Right lobe of liver (tissue), 4 donors: Measurements from ENCODE around the gene VAT1.

Experiments
- CTCF ChIP-seq, 4 donors: fragments of 200-600 bp in 3 of 4; fragments of 450-650 bp in 1 of 4; IDR thresholded peaks; one replicate each; pipeline versions ENCODE4 v1.5.1 to v1.8.0; 2016 to 2022; ENCODE audit warnings: antibody characterized with exemption in 4 of 4, mild to moderate bottlenecking in 2 of 4
- POLR2A ChIP-seq: fragments of 450-650 bp; IDR thresholded peaks from one replicate; pipeline ENCODE4 v1.6.1; 2017; ENCODE audit warnings: antibody characterized with exemption, mild to moderate bottlenecking
- donor health status: DM: no; HTN: no; CAD: no.
- donor health status: DM: no; HTN: no; CAD: no.
- donor health status: DM: no; HTN: yes; CAD: no.

DNA sequence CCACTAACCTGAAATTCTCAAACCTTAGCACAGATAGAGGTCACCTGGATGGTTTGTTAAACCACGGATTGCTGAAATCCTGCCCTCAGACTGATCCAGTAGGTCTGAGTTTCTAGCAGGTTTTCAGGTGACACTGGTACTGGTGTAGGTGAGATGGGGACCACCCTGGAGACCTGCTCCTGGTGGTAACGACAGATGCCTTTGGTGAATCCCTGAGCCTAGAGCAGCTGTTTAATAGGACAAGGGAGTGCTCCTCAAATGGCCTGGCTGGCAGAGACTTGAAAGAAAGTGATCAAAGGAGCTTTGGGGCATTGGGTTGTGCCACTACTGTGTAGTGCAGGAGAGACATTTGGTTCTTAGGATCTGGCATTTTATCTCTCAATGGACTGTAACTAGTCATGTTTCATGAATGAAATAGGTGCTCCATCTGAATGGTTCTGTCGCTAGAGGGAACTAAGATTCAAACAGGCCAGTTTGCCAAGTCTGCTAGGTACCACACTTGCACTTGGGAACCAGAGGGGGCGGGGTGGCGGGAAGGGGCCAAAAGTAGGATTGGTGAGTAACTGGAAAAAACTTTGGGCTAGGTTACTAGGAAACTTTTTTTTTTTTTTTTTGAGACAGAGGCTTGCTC, 18.5 kb downstream of the VAT1 start:
- no peak for TF ChIP-seq CTCF (IDR thresholded peaks at IDR 0.05)
- TF ChIP-seq POLR2A: no peak
